ENCODE data around the gene ADPRM. TPM values are rescaled to one million over a fixed set of nuclear protein-coding genes. Genes with fewer than 3 reads are reported as not detected.

ADPRM gene
- total and polyA plus RNA-seq, 8 donors: 0.87 to 24.4 (median 11.0) TPM; not detected in 1

DNA sequence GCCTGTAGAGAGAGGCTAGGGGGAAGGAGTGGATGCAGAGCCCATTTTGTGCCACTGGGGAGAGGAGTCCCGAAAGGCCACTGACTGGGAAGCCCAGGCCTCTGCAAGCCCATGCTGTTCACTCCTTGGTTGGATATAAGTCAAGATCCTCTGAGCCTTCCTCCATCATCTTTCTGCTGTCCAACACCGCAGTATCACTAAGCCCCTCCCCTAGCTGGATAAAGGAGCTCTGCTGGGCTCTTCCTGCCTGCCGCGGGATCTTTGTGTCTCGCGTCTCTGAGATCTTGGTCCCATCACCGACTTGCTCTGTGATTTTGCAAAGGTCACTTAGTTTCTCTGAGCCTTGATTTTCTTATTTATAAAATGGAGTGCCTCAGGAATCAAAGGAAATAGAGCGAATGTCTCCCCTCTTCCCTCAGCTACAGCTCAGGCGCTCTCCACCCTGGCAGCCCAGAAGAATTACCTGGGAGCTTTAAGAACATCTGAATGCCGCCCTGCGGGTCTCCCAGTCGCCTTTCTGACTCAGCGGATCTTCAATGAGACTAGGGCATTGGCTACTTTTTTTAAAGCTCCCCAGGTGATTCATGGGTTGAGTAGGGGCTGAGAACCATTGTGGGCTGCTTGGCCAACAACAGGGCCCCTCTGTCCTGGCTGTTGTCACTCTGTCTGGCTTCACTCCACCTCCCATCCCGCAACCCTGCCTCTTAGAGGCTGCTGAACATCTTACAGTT lies 57.6 kb downstream of the ADPRM start:
- no peaks in the 10 kb centered on the region for H3K9me3 ChIP-seq
- peaks cover 38 to 56% (median 47%) of the 10 kb centered on the region in 4 donors for H3K4me1 ChIP-seq
- TF ChIP-seq, protein P1, sequence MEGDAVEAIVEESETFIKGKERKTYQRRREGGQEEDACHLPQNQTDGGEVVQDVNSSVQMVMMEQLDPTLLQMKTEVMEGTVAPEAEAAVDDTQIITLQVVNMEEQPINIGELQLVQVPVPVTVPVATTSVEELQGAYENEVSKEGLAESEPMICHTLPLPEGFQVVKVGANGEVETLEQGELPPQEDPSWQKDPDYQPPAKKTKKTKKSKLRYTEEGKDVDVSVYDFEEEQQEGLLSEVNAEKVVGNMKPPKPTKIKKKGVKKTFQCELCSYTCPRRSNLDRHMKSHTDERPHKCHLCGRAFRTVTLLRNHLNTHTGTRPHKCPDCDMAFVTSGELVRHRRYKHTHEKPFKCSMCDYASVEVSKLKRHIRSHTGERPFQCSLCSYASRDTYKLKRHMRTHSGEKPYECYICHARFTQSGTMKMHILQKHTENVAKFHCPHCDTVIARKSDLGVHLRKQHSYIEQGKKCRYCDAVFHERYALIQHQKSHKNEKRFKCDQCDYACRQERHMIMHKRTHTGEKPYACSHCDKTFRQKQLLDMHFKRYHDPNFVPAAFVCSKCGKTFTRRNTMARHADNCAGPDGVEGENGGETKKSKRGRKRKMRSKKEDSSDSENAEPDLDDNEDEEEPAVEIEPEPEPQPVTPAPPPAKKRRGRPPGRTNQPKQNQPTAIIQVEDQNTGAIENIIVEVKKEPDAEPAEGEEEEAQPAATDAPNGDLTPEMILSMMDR (IDR thresholded peaks at IDR 0.05): no peak
- H3K36me3 ChIP-seq: no peaks in the 10 kb centered on the region
- no peak overlapping the region for H3K4me3 ChIP-seq
- H3K27me3 ChIP-seq: no peaks in the 10 kb centered on the region
- WGBS, 5 donors: 53 to 70% (median 64%) methylated on average over 13 to 14 of the region's 14 CpGs
- no peak for DNase-seq
- intact Hi-C loops (cut with DNase I; ENCODE audit: low total_unique reads): loop anchor here (5.0 kb wide), 1 partner anchor 92 kb away; no protein-coding TSS in a partner anchor
- peak overlapping the region; percentile 65 to 89 (median 83) for H3K27ac ChIP-seq

DNA sequence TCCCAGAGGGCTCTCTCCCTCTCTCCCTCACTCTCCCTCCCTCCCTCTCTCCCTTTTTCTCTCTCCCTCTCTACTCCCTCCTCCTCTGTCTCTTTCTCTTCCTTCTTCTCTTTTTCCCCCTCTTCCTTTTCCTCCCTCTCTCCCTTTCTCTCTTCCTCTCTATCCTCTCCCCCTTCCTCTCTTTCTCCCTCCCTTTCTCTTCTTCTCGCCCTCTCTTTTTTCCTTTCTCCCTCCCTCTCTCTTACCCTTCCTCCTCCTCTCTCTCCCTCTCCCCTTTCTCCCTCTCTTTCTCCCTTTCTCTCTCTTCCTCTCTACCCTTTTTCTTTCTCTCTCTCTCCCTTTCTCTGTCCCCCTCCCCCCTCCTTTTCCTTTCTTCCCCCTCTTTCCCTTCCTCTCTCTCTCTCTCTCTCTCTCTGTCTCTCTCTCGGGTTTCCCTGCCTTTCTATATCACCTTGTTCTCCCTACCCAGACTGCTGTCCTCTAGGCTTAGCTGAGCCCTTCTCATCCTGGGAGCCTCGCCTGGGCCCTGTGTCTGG lies 58.3 kb downstream of the ADPRM start:
- Histone ChIP-seq H3K4me1 (peaks cover 38 to 56% (median 44%) of the 10 kb centered on the region in 4 donors), H3K4me3 (no peak overlapping the region), H3K27me3 (no peaks in the 10 kb centered on the region), H3K9me3 (no peaks in the 10 kb centered on the region), H3K27ac (peak overlapping the region; percentile 82 to 92 (median 83)), H3K36me3 (no peaks in the 10 kb centered on the region)
- intact Hi-C loops (cut with DNase I; ENCODE audit: low total_unique reads): no loop called here
- DNase-seq: no peak
- WGBS, 5 donors: 64 to 81% (median 70%) methylated on average over 3 of the region's 3 CpGs
- TF ChIP-seq, protein P1 (IDR thresholded peaks at IDR 0.05): no peak
- TF ChIP-seq POLR2AphosphoS5 (IDR thresholded peaks at IDR 0.05): no peak
- TF ChIP-seq POLR2A (IDR thresholded peaks at IDR 0.05): no peak
- no peak for TF ChIP-seq EP300 (IDR thresholded peaks at IDR 0.05)

DNA sequence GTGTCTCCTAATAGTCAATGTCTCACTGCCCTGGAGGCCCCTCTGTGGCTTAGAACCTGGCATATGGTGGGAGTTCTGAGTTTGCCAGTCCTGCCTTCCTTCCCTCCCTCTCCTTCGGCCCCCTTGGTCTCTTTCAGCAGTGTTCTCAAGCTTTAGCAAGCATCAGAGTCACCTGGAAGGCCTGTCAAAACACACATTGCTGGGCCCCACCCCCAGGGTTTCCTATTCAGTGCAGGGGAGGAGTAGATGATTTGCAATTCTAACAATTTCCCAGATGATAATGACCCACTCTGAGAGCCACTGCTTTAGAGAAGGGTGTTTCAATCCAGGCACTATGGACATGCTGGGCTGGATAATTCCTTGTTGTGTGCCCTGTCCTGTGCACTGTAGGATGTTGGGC lies 58.8 kb downstream of the ADPRM start:
- Histone ChIP-seq H3K27ac (peak overlapping the region; percentile 82 to 92 (median 83)), H3K36me3 (no peaks in the 10 kb centered on the region), H3K4me1 (peaks cover 38 to 56% (median 44%) of the 10 kb centered on the region in 4 donors), H3K4me3 (no peak overlapping the region), H3K9me3 (no peaks in the 10 kb centered on the region), H3K27me3 (no peaks in the 10 kb centered on the region)
- 14 to 52% (median 29%) methylated on average over 1 of the region's 1 CpG for WGBS, 5 donors
- DNase-seq: no peak
- TF ChIP-seq POLR2AphosphoS5 (IDR thresholded peaks at IDR 0.05): peak in 1 of 3 donors; percentile 2
- no peak for TF ChIP-seq POLR2A (IDR thresholded peaks at IDR 0.05)
- intact Hi-C loops (cut with DNase I; ENCODE audit: low total_unique reads): no loop called here

DNA sequence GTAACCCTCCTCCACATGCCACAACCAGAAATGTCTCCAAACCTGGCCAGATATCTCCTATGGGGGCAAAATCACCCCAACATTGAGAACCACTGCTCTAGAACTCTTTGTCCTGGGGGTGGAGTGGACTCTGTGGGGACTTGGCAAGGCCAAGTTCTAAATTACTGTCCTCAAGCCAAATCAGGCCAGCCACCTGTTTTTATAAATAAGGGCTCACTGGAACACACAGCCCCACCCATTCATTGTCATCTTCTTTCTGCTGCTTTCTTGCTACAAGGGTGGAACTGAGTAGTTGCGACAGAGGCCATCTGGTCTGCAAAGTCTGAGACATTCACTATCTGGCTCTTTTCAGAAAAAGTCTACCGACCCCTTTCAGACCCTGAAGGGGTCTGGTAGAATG lies 59.2 kb downstream of the ADPRM start:
- Histone ChIP-seq H3K9me3 (no peaks in the 10 kb centered on the region), H3K36me3 (no peaks in the 10 kb centered on the region), H3K4me3 (no peak overlapping the region), H3K4me1 (peaks cover 38 to 56% (median 44%) of the 10 kb centered on the region in 4 donors), H3K27ac (peak overlapping the region; percentile 82 to 92 (median 83)), H3K27me3 (no peaks in the 10 kb centered on the region)
- intact Hi-C loops (cut with DNase I; ENCODE audit: low total_unique reads): no loop called here
- DNase-seq: peak in 1 of 2 donors; percentile 61
- no peak for TF ChIP-seq POLR2A (IDR thresholded peaks at IDR 0.05)
- TF ChIP-seq, protein P1 (IDR thresholded peaks at IDR 0.05): no peak
- no peak for TF ChIP-seq EP300 (IDR thresholded peaks at IDR 0.05)
- TF ChIP-seq POLR2AphosphoS5 (IDR thresholded peaks at IDR 0.05): peak in 1 of 3 donors; percentile 1
- 26 to 70% (median 44%) methylated on average over 2 of the region's 2 CpGs for WGBS, 5 donors

DNA sequence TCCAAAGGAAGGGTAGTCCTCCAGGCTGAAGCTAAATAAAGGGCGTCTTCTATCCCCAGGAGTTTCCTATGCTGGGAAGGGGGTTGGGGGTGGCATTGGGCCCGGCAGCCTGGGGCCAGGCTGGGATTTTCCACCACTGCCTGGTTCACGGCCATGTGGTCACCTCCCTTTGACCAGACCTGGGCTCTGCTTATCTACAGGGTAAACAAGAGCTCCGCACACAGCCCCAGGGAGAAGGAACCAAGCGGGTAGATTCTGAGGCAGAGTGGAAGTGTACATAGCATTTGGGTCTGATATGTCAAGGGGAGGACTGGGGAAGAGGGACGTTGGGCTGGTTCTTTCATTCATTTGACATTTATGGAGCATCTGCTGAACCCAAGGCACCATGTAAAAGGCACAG lies 59.7 kb downstream of the ADPRM start:
- 30 to 55% (median 53%) methylated on average over 6 of the region's 6 CpGs for WGBS, 5 donors
- peak in 2 of 3 donors; percentile 66 to 75 for TF ChIP-seq POLR2AphosphoS5 (IDR thresholded peaks at IDR 0.05)
- TF ChIP-seq EP300 (IDR thresholded peaks at IDR 0.05): no peak
- Histone ChIP-seq H3K9me3 (no peaks in the 10 kb centered on the region), H3K4me1 (peaks cover 38 to 56% (median 43%) of the 10 kb centered on the region in 4 donors), H3K27ac (peak overlapping the region; percentile 82 to 92 (median 83)), H3K36me3 (no peaks in the 10 kb centered on the region), H3K4me3 (no peak overlapping the region), H3K27me3 (no peaks in the 10 kb centered on the region)
- peak; percentile 78 to 95 for DNase-seq
- intact Hi-C loops (cut with DNase I; ENCODE audit: low total_unique reads): no loop called here

Measured in stomach (tissue), 9 donors.